ENCODE results near the gene UBE2D1.
"Not testable (repeated sequence)": the region's sequence is repeated elsewhere in the genome, so short reads cannot be mapped to it uniquely, and the experiment has no call there.

The UBE2D1 gene

DNA sequence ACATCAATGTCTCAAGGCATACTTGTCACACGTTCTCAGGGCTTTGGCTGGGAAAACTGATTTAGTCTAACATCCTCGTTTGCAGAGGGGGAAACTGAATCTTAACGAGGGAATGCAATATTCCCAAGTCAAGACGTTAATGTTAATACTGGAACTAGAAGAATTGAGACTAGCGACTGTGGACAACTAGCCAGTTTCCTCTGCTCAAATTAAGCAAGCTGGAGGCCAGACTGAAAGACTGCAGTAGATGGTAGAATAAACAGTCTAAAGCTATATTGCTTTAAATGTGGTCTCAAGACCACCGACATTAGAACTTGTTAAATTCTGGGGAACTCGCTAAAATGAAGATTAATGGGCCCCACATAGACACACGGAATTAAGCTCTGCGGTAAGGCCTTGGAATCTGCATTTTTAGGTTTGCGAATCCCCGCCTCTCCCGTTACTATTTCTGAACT lies 49.8 kb downstream of the UBE2D1 start:
- no peak for DNase-seq

DNA sequence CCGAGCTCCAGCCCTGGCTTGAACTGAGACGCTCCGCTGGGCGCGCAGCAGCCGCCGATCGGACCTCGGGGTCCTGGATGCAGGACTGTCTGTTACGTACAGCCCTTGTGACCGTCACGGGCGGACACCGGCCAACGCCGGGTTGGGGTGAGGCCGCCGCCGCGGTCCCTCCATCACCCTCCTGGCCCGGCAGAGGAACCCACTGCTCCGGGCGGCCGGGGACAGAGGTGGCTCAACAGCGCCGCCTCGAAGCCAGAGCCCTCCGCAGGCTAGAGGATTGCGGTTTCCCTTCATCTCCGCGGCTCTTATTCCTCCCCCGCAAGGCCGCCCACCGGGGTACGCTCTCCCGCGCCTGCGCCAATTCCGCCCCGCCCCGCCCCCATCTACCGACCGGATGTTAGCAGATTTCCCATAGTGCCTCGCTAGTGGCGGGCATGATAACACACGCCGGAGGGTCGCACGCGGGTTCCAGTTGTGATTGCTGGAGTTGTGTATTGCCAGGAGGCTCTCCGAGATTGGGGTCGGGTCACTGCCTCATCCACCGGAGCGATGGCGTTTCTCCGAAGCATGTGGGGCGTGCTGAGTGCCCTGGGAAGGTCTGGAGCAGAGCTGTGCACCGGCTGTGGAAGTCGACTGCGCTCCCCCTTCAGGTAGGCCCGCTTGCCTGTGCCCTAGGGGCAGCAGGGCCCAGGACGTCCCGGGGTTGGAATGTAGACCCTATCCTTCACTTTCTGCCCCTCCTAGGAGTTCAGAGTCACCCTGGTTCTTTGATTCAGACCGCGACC lies 50.4 kb downstream of the UBE2D1 start, which contains the start of gene TFAM:
Gene TFAM (plus strand): TSS at position 412 of the 785 bp plus-strand sequence. CDS start 138 bp downstream, at position 550.
- DNase-seq, result peak; percentile 94

DNA sequence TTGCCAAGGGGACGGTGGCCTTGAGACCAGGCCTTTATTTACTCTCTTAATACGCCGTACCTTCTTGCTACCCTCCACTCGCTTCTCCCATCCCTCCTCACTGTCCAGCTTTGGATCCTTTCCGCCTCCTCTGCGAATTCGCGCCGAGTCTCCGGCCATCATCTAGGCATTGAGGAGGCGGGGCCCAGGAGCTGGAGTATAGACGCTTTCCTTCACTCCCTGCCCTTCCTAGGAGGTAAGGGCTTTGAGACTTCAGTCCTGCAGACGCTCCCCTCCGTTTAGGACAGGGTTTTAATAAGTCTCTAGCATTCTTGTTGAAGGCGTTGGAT lies 50.9 kb downstream of the UBE2D1 start:
- DNase-seq, result peak; percentile 12

DNA sequence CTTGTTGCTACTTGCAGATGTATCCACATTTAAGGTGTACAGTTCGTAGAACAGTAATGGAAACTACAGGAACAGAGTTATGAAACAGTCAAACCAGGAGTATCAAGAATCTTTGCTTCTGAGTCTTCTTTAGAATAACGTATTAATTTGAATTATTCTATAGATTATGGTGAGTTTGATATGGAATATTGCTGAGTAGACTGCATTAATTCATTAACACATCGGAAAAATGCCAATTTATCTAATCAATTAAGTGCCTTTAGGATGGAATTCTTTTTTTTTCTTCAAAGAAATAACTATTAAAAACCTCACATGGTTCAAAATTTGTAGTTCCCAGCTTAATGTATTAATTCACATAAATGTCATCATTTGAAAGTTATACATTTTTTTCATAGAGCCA lies 54.2 kb downstream of the UBE2D1 start:
- no peak for DNase-seq

DNA sequence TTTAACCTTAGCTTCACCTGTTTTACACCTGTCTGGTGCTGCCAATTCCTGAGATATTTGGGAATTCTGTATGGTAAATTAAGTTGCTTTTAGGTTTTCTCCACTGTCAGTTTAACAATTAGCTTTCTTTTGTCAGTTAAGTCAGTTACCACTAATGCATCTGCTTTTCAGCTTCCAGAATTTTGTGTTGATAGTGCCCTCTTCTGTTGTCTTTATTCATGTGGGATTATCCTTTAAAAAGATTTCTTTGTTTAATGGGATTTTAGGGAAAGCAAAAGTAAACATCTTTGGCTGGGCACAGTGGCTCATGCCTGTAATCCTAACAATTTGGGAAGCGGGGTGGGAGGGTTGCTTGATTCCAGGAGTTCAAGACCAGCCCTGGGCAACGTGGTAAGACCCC lies 58.5 kb downstream of the UBE2D1 start:
- DNase-seq, result no peak

DNA sequence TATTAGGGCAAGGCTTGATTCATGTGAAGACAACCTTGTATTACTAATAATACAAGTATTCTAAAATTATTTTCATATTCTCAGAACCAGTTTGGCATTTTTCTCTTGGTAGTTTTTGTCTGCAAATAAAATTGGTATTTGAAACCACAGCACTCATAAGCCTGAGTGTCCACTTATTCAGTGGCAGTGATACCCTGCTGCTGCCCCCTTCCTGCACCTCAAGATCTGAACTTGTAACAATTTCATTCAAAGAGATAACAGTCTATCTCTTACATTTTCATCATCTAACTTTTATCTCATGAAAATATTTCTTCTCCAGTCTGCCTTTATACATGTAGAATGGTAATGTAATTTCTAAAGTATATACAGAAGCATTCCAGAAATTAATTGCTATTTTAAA lies 59.7 kb downstream of the UBE2D1 start:
- no peak for DNase-seq

DNA sequence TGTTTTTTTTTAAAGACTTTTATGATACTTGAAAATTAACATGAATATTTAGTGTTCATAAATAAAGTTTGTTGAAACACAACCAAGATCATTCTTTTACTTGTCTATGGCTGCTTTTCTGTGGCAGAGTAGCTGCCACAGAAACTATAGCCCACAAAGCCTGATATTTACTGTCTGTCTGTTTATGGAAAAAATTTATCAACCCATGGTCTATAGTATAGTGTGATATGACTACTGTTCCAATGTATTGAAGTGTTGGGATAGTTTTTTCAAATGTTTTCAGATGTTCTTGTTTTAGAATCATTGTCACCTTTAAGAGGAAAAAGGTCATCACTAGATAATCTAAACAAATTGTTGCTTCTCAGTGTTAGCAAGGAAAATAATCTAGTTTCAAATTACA lies 61.3 kb downstream of the UBE2D1 start:
- DNase-seq, result no peak

DNA sequence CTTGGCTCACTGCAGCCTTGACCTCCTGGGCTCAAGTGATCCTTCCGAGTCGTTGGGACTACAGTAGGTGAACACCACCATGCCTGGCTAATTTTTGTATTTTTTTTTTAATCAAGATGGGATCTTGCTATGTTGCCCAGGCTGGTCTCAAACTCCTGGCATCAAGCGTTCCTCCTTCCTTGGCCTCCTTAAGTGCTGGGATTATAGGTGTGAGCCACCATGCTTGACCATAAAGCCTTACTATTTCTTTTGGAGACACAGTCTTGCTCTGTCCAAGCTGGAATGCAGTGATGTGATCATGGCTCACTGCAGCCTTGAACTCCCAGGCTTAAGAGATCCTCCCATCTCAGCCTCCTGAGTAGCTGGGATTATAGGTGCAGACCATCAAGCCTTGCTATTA lies 63.0 kb downstream of the UBE2D1 start:
- no peak for DNase-seq

DNA sequence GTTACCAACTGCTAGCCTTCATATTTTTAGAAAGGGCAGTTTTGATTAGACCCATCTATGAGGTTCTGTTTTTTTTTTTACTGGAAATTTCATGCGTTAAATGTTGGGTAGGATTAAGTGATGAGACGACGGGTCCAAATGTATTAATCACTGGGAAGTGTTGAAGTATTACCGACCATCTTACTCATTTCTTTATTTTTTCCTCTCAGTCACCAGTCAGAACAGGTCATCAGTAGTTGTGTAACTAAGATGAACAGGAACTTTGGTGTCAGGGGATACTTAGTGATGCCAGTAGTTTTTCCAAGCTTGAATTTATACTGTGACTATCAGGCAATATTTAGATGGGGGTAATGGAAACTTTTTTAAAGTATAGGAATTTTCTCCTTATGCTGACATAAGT lies 64.6 kb downstream of the UBE2D1 start:
- DNase-seq, result peak; percentile 32

DNA sequence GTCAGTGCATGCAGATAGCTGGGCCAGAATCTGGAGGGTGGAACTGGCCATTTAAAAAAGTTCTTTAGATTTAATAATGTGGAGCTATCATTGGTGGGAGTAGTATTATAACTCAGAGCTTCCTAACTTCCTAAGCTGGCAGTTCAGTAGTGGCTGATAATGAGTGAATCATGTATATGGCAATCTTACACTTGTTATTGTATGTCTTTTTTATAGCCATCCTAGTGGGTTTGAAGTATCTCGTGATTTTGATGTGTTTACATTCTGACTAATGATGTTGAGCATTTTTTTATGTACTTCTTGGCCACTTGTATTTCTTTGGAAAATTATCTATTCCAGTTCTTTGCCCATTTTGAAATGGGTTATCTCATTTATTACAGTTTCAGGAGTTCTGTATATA lies 65.8 kb downstream of the UBE2D1 start:
- DNase-seq, result no peak

DNA sequence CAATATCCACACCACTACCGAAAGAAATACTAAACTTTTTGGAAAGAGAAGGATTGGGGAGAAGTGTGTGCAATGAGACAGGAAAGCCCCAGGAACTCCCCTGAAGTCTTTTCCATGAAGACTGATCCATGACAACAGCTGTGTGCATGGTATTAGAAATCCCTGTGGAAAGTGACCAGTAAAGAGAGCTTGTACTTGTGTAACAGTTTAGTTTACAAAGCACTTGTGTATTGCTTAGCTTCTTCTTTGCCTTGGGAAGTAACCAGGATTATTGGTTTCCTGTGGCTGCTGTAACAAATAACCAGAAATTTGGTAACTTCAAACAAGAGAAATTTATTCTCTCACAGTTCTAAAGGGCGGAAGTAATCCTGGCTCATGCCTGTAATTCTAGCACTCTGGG lies 69.2 kb downstream of the UBE2D1 start:
- DNase-seq, result no peak

DNA sequence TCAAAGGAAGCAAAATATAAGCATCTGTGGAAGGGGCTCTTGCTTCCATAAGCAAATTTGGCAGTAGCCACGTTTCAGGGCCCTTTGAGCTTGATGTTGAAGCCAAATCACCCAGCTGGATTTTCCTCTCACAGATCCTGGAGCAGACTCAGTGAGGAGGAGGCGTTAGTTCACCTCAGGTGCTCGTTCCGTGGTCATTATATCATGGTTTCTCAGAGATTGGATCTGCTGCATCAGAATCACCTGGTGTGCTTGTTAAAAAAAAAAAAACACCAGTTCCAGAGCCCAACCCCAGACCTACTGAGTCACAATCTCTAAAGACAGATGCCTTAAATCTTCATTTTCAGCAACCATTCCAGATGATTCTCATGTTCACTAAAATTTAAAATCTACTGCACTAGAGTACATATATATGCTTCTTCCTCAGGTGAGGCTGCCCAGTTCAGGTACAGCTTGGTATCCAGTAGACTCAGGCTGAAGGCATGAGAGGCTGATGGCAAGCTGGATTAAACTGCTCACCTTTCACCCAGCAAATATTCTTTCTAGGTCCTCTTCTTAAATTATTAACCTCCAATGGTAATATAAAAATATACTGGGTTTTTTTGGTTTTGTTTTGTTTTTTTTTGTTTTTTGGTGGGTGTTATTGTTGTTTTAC lies 75.3 kb downstream of the UBE2D1 start:
- DNase-seq, result no peak

DNA sequence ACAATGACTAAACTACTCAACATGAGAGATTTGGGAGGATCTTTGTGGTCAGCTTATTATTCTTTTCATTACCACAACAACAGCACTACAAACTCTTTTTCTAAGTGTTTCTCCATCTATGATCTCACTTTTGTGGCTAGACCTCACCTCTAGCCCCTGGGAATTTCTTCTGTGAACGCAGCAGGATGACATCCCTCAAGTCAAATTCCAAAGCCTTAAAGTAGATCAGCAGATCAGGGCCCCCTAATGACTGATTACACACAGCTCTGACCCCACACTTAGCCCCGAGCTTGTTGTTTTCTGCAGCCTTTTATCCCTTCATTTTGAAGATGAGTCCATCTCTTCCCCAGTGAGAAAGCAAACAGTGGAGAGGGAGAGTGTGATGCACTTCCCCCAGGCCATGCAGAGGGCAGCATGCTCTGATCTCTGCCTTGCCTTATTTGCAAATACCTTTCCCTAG lies 77.7 kb downstream of the UBE2D1 start:
- peak; percentile 86 for DNase-seq

DNA sequence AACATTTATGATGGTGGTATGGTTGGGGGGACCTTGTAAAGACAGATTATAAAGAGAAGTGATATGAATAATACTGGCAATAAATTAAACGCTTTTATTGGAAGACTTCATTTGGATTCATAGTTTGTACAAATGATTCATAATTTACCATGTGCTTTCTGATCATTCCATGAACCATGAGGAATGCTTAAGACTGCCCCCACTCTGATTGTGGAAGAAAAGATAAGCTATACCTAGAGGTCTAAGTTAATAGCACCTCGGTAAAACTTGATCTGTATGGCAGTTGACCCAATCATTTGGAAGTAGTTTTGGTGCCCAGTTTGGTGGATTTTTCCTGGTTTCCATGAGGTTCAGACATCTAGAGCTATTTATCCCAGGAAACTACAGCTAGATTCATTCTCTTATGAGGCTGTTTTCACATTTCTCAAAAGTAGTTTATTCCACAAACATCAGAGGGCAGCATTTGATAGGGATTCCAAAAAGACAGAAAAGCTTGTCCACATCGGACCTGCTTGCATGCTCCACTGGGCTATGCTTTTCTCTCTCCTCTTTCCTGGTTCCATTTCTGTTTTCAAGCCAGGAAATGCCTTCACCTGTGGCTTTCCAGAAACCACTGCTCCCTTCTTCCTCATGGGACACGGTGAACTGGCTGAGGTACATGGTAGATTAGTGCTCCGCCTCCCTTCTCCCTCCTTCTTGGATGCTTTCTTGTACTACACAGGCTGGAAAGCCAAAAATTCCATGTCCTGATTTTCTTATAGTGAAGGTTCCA lies 79.7 kb downstream of the UBE2D1 start:
- peak; percentile 85 for DNase-seq

DNA sequence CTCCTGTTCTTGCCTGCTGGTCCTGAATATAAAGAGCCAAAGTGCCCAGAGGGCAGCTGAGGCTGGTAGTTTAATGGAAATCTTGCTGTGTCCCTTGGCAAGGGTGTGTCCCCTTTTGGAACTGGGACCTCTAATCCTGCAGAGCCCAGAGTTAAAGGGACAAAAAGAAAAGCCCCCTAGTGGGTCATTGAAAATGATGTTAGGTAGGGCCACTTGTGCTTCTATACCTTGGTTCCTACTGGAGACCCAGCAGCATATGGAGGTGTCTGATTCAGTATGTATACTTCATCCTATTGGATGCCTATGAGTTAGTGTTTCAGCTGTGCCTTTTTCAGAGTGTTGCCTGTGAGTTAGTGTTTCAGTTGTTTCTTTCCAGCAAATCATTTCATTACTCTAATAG lies 81.0 kb downstream of the UBE2D1 start:
- DNase-seq, result no peak

DNA sequence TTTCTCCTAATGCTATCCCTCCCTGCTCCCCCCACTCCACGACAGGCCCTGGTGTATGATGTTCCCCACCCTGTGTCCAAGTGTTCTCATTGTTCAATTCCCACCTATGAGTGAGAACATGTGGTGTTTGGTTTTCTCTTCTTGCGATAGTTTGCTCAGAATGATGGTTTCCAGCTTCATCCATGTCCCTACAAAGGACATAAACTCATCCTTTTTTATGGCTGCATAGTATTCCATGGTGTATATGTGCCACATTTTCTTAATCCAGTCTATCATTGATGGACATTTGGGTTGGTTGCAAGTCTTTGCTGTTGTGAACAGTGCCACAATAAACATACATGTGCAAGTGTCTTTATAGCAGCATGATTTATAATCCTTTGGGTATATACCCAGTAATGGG lies 83.1 kb downstream of the UBE2D1 start:
- DNase-seq, result not testable (repeated sequence)

All from fibroblast of upper back skin (primary cell).